H9 (cell line): ENCODE data around the gene EPS15. TPM values are rescaled to one million over a fixed set of nuclear protein-coding genes. Genes with fewer than 3 reads are reported as not detected.

ENCODE experiments used
- DNase-seq: peaks from one replicate; pipeline ENCODE4 v3.0.0-alpha.2; 2017
- H2AFZ ChIP-seq: one replicate; pipeline ENCODE4 v1.6.1; 2013; ENCODE audit warnings: mild to moderate bottlenecking, low read length, control low read depth, moderate library complexity
- H2AK5ac ChIP-seq: 2 replicates; pipeline ENCODE4 v1.6.1; 2013; ENCODE audit warnings: low read length, control low read depth, mixed read lengths; ENCODE audit not compliant: insufficient read length
- H2BK120ac ChIP-seq: one replicate; pipeline ENCODE4 v1.6.1; 2013; ENCODE audit warnings: low read depth, mild to moderate bottlenecking, low read length, control low read depth, inconsistent platforms; ENCODE audit not compliant: poor library complexity, severe bottlenecking
- H2BK12ac ChIP-seq: 2 replicates; pipeline ENCODE4 v1.6.1; 2013; ENCODE audit warnings: low read length, control low read depth, mixed read lengths, low read depth; ENCODE audit not compliant: insufficient read length
- H2BK15ac ChIP-seq: 2 replicates; pipeline ENCODE4 v1.6.1; 2013; ENCODE audit warnings: low read depth, low read length, control low read depth
- H2BK20ac ChIP-seq: one replicate; pipeline ENCODE4 v1.6.1; 2013; ENCODE audit warnings: low read depth, mild to moderate bottlenecking, low read length, control low read depth, inconsistent platforms; ENCODE audit not compliant: poor library complexity, severe bottlenecking
- H2BK5ac ChIP-seq: 2 replicates; pipeline ENCODE4 v1.6.1; 2013; ENCODE audit warnings: low read length, control low read depth, mixed read lengths; ENCODE audit not compliant: insufficient read length
- H3K14ac ChIP-seq: 2 replicates; pipeline ENCODE4 v1.6.1; 2013; ENCODE audit warnings: low read length, control low read depth; ENCODE audit not compliant: insufficient read depth
- H3K18ac ChIP-seq: 2 replicates; pipeline ENCODE4 v1.6.1; 2013; ENCODE audit warnings: low read depth, mild to moderate bottlenecking, mixed read lengths, low read length, control low read depth; ENCODE audit not compliant: insufficient read length
- H3K23ac ChIP-seq: 2 replicates; pipeline ENCODE4 v1.6.1; 2013; ENCODE audit warnings: low read length, control low read depth, mixed read lengths, low read depth; ENCODE audit not compliant: insufficient read length
- H3K23me2 ChIP-seq: 2 replicates; pipeline ENCODE4 v1.6.1; 2013; ENCODE audit warnings: low read depth, mild to moderate bottlenecking, mixed read lengths, low read length, control low read depth; ENCODE audit not compliant: insufficient read length, poor library complexity, severe bottlenecking
- H3K27ac ChIP-seq: 2 replicates; pipeline ENCODE4 v1.5.1; 2013; ENCODE audit warnings: low read length, control low read depth, mixed read lengths, low read depth; ENCODE audit not compliant: insufficient read length
- H3K27me3 ChIP-seq: 2 replicates; pipeline ENCODE4 v1.6.1; 2013; ENCODE audit warnings: low read length, control low read depth, inconsistent platforms; ENCODE audit not compliant: insufficient read depth
- H3K4ac ChIP-seq: 2 replicates; pipeline ENCODE4 v1.6.1; 2013; ENCODE audit warnings: low read depth, mild to moderate bottlenecking, control low read depth, inconsistent platforms, low read length, moderate library complexity
- H3K4me1 ChIP-seq: 2 replicates; pipeline ENCODE4 v1.6.1; 2013; ENCODE audit warnings: low read length, control low read depth, inconsistent platforms; ENCODE audit not compliant: insufficient read depth
- H3K4me2 ChIP-seq: 2 replicates; pipeline ENCODE4 v1.6.1; 2013; ENCODE audit warnings: low read length, control low read depth, mixed read lengths; ENCODE audit not compliant: insufficient read length, insufficient read depth
- H3K56ac ChIP-seq: 2 replicates; pipeline ENCODE4 v1.6.1; 2013; ENCODE audit warnings: low read depth, mild to moderate bottlenecking, mixed read lengths, low read length, control low read depth; ENCODE audit not compliant: insufficient read length
- H3K79me1 ChIP-seq: 2 replicates; pipeline ENCODE4 v1.6.1; 2013; ENCODE audit warnings: low read depth, mild to moderate bottlenecking, moderate library complexity, low read length, control low read depth, inconsistent platforms; ENCODE audit not compliant: insufficient read depth, poor library complexity, severe bottlenecking
- H3K79me2 ChIP-seq: 2 replicates; pipeline ENCODE4 v1.6.1; 2013; ENCODE audit warnings: low read length, control low read depth, inconsistent platforms; ENCODE audit not compliant: insufficient read depth
- H3K9ac ChIP-seq: 2 replicates; pipeline ENCODE4 v1.6.1; 2013; ENCODE audit warnings: low read length, control low read depth, mixed read lengths; ENCODE audit not compliant: insufficient read length; ENCODE audit errors: extremely low read depth
- H3K9me3 ChIP-seq: one replicate; pipeline ENCODE4 v1.6.1; 2013; ENCODE audit warnings: low read depth, low read length, inconsistent platforms; ENCODE audit not compliant: control insufficient read depth
- H3T11ph ChIP-seq: one replicate; pipeline ENCODE4 v1.6.1; 2013; ENCODE audit warnings: mild to moderate bottlenecking, low read length, control low read depth, inconsistent platforms
- H4K20me1 ChIP-seq: one replicate; pipeline ENCODE4 v1.6.1; 2013; ENCODE audit not compliant: control insufficient read depth, insufficient read length, insufficient read depth
- H4K5ac ChIP-seq: 2 replicates; pipeline ENCODE4 v1.6.1; 2013; ENCODE audit warnings: low read depth, mild to moderate bottlenecking, mixed read lengths, low read length, control low read depth; ENCODE audit not compliant: insufficient read length
- H4K8ac ChIP-seq: replicated peaks from 2 replicates; pipeline ENCODE4 v1.6.1; 2013; ENCODE audit warnings: low read length, control low read depth, mixed read lengths, low read depth; ENCODE audit not compliant: insufficient read length
- H4K91ac ChIP-seq: 2 replicates; pipeline ENCODE4 v1.6.1; 2013; ENCODE audit warnings: low read depth, mild to moderate bottlenecking, moderate library complexity, mixed read lengths, low read length, control low read depth; ENCODE audit not compliant: insufficient read length
- H3K27ac Mint-ChIP-seq, 3 experiments: 2 replicates in 2 of 3; 3 replicates in 1 of 3; pipeline ENCODE4 v1.8.0; 2020 to 2021; ENCODE audit warnings: mixed read lengths in 3 of 3, mild to moderate bottlenecking in 1 of 3, moderate library complexity in 1 of 3
- H3K27me3 Mint-ChIP-seq: 2 replicates; pipeline ENCODE4 v1.8.0; 2021; ENCODE audit warnings: low read depth, mild to moderate bottlenecking, moderate library complexity, mixed read lengths
- H3K36me3 Mint-ChIP-seq, 3 experiments: 2 replicates in 2 of 3; 3 replicates in 1 of 3; pipeline ENCODE4 v1.8.0; 2020 to 2021; ENCODE audit warnings: low read depth in 3 of 3, mixed read lengths in 3 of 3; ENCODE audit not compliant: insufficient read depth in 1 of 3
- H3K4me1 Mint-ChIP-seq, 2 experiments: 2 replicates each; pipeline ENCODE4 v1.8.0; 2020; ENCODE audit warnings: mixed read lengths in 2 of 2
- H3K4me3 Mint-ChIP-seq, 2 experiments: 2 replicates in 1 of 2; 3 replicates in 1 of 2; pipeline ENCODE4 v1.8.0; 2020 to 2021; ENCODE audit warnings: mild to moderate bottlenecking in 2 of 2, mixed read lengths in 2 of 2, moderate library complexity in 1 of 2
- H3K9me3 Mint-ChIP-seq, 2 experiments: 2 replicates in 1 of 2; 3 replicates in 1 of 2; pipeline ENCODE4 v1.8.0; 2020; ENCODE audit warnings: mild to moderate bottlenecking in 2 of 2, mixed read lengths in 2 of 2, moderate library complexity in 1 of 2
- CTCF ChIP-seq: fragments of 200-600 bp; sonication (generic); conservative IDR thresholded peaks from 3 replicates; pipeline ENCODE4 v1.8.0; 2021; ENCODE audit warnings: antibody characterized with exemption, mild to moderate bottlenecking
- total RNA-seq: library from RNA; stranded (reverse); gene quantifications from 2 replicates; pipeline ENCODE4 v1.2.1, GENCODE V29; 2021

The EPS15 gene
- total RNA-seq, 1 experiment from 2014 or later = 44.1 TPM

GRCh38 chr1:51557168-51557567 lies 38.1 kb upstream of the EPS15 start:
- no peak overlapping the region for H3K27ac ChIP-seq
- H3K27ac Mint-ChIP-seq = peak overlapping the region in 1 of 3 experiments; percentile 55; a peak in 1 of 7 replicates

More at GRCh38 chr1:51557168-51557567, 38.1 kb upstream of the EPS15 start:
- Mint-ChIP-seq H3K4me3 (no peak overlapping the region), H3K36me3 (no peaks in the 10 kb centered on the region), H3K9me3 (no peaks in the 10 kb centered on the region), H3K27me3 (no peaks in the 10 kb centered on the region; the same call in 1 of the 2 replicates), H3K4me1 (peaks cover 16 to 19% of the 10 kb centered on the region in 2 experiments)
- no peak overlapping the region for H3T11ph ChIP-seq
- no peaks in the 10 kb centered on the region for H3K9me3 ChIP-seq
- no peak overlapping the region for H3K18ac ChIP-seq
- no peaks in the 10 kb centered on the region for H3K79me2 ChIP-seq
- H3K79me1 ChIP-seq = no peaks in the 10 kb centered on the region
- H3K23ac ChIP-seq = no peak overlapping the region
- TF ChIP-seq CTCF = no peak
- no peak overlapping the region for H4K8ac ChIP-seq
- H2BK5ac ChIP-seq = no peak overlapping the region
- H2BK12ac ChIP-seq = no peak overlapping the region
- no peak for DNase-seq
- H3K14ac ChIP-seq = no peak overlapping the region
- no peak overlapping the region for H3K4ac ChIP-seq
- no peak overlapping the region for H2BK20ac ChIP-seq
- no peak overlapping the region for H2BK15ac ChIP-seq
- no peaks in the 10 kb centered on the region for H3K27me3 ChIP-seq
- H2AFZ ChIP-seq = no peak overlapping the region
- H3K56ac ChIP-seq = no peak overlapping the region
- H4K91ac ChIP-seq = no peak overlapping the region
- no peak overlapping the region for H3K4me2 ChIP-seq
- no peaks in the 10 kb centered on the region for H3K23me2 ChIP-seq
- peaks cover 9% of the 10 kb centered on the region; the same call in 1 of the 2 replicates for H3K4me1 ChIP-seq
- no peak overlapping the region for H3K9ac ChIP-seq
- no peak overlapping the region for H2AK5ac ChIP-seq
- no peak overlapping the region for H2BK120ac ChIP-seq
- no peak overlapping the region for H4K5ac ChIP-seq
- H4K20me1 ChIP-seq = no peaks in the 10 kb centered on the region
